ENCODE measurements around the gene OXGR1.

GRCh38 chr13:97003071-97003470 lies 8.8 kb upstream of the OXGR1 start:
- TF ChIP-seq CTCF (IDR thresholded peaks at IDR 0.05) (no peak), EZH2 (IDR thresholded peaks at IDR 0.05) (no peak)
